Testis (tissue), 3 donors: Measurements from ENCODE around the gene CDRT4. TPM values are rescaled to one million over a fixed set of nuclear protein-coding genes. Genes with fewer than 3 reads are reported as not detected.

ENCODE experiments used
- DNase-seq: peaks from one replicate; pipeline ENCODE4 v3.0.0-alpha.2; 2019
- H3K27ac ChIP-seq, 2 donors: fragments of 200-600 bp; sonication (generic); one replicate each; pipeline ENCODE4 v1.5.1; 2019
- H3K27me3 ChIP-seq: fragments of 200-600 bp; sonication (generic); one replicate; pipeline ENCODE4 v1.5.1; 2019
- H3K36me3 ChIP-seq: fragments of 200-600 bp; sonication (generic); one replicate; pipeline ENCODE4 v1.5.1; 2017; ENCODE audit warnings: low read depth; ENCODE audit errors: missing control alignments
- H3K4me1 ChIP-seq: fragments of 200-600 bp; sonication (generic); one replicate; pipeline ENCODE4 v1.5.1; 2019
- H3K4me3 ChIP-seq, 2 donors: fragments of 200-600 bp; sonication (generic); one replicate each; pipeline ENCODE4 v1.5.1; 2017 to 2019
- H3K9me3 ChIP-seq: fragments of 200-600 bp; sonication (generic); one replicate; pipeline ENCODE4 v1.5.1; 2017
- CTCF ChIP-seq, 3 experiments: fragments of 450-650 bp in 2 of 3; fragments of 200-600 bp in 1 of 3; sonication (generic) in 1 of 3; IDR thresholded peaks; one replicate each; pipeline ENCODE4 v1.5.1; 2016 to 2019; ENCODE audit warnings: antibody characterized with exemption in 3 of 3, mild to moderate bottlenecking in 2 of 3, moderate library complexity in 1 of 3
- POLR2A ChIP-seq: fragments of 450-650 bp; IDR thresholded peaks from one replicate; pipeline ENCODE4 v1.6.1; 2017; ENCODE audit warnings: antibody characterized with exemption, mild to moderate bottlenecking, moderate library complexity
- WGBS, 2 donors: methylation state at CpG; one replicate each; pipeline ENCODE4 v1.1.5; 2018; 5-methylcytosine and 5-hydroxymethylcytosine counted together
- intact Hi-C: fragments of 100-400 bp; cut with DNase I; formaldehyde crosslinking; loops from one replicate; pipeline ENCODE4 v1.15.1; 2023; ENCODE audit warnings: low total_unique reads
- polyA plus RNA-seq: library from polyadenylated mRNA; stranded (reverse); fragments of 350-450 nt; fragmentation: Illumina TruSeq; extraction: RNeasy Lipid Tissue Mini Kit (QIAGEN cat#74804); gene quantifications from one replicate; pipeline ENCODE4 v1.2.3, GENCODE V29; 2014; ENCODE audit warnings: low read depth, low replicate concordance; ENCODE audit not compliant: insufficient read depth
- total RNA-seq, 2 donors: library from RNA; depleted of rRNA; stranded (reverse); fragments of >200 nt; gene quantifications; one replicate each; pipeline ENCODE4 v1.2.3, GENCODE V29; 2016

Gene CDRT4
- total and polyA plus RNA-seq, 3 donors from 2014 or later: 11.7 to 30.2 (median 28.3) TPM

DNA sequence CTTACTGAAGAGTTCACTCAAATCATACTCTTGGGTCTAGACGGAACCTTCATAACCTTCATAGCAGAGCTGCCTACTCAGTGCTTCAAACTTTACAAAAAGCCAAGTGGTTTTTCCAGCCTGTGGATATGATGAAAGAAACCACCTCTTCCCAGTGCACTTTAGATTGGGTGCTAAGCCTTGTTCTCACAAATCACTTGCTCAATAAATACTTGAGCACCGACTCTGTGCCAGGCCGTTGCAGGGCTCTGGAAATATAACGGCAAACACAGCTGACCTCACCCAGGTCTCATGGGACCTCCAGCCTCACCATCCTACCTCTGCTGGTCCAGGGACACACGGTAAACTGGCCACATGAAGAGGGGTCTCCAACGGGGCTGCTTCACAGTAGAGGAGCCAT lies 35.7 kb downstream of the CDRT4 start:
- intact Hi-C loops: no loop called here
- no peaks in the 10 kb centered on the region for H3K9me3 ChIP-seq
- no peak for DNase-seq

GRCh38 chr17:15431196-15431595 lies 36.2 kb downstream of the CDRT4 start:
- DNase-seq: no peak
- Histone ChIP-seq H3K27me3 (no peaks in the 10 kb centered on the region), H3K36me3 (no peaks in the 10 kb centered on the region), H3K4me1 (peaks cover under 1% of the 10 kb centered on the region), H3K4me3 (no peak overlapping the region), H3K27ac (no peak overlapping the region), H3K9me3 (no peaks in the 10 kb centered on the region)
- 95% methylated on average over 11 of the region's 11 CpGs for WGBS, 2 donors
- no peak for TF ChIP-seq POLR2A
- intact Hi-C loops: no loop called here

More for the DNA sequence above, 35.7 kb downstream of the CDRT4 start:
- peaks cover 6% of the 10 kb centered on the region for H3K4me1 ChIP-seq
- H3K27ac ChIP-seq: no peak overlapping the region
- 88 to 91% methylated on average over 6 of the region's 6 CpGs for WGBS, 2 donors
- no peaks in the 10 kb centered on the region for H3K27me3 ChIP-seq
- TF ChIP-seq POLR2A (no peak), CTCF (IDR thresholded peaks at IDR 0.05) (no peak)
- H3K36me3 ChIP-seq: no peaks in the 10 kb centered on the region
- no peak overlapping the region for H3K4me3 ChIP-seq

GRCh38 chr17:15424521-15424920 lies 42.9 kb downstream of the CDRT4 start:
- Histone ChIP-seq H3K36me3 (no peaks in the 10 kb centered on the region), H3K27ac (no peak overlapping the region), H3K4me3 (no peak overlapping the region), H3K9me3 (no peaks in the 10 kb centered on the region), H3K4me1 (no peaks in the 10 kb centered on the region), H3K27me3 (no peaks in the 10 kb centered on the region)
- intact Hi-C loops: no loop called here
- no peak for DNase-seq
- 86 to 97% methylated on average over 3 of the region's 3 CpGs for WGBS, 2 donors
- TF ChIP-seq CTCF (IDR thresholded peaks at IDR 0.05) (no peak), POLR2A (no peak)

DNA sequence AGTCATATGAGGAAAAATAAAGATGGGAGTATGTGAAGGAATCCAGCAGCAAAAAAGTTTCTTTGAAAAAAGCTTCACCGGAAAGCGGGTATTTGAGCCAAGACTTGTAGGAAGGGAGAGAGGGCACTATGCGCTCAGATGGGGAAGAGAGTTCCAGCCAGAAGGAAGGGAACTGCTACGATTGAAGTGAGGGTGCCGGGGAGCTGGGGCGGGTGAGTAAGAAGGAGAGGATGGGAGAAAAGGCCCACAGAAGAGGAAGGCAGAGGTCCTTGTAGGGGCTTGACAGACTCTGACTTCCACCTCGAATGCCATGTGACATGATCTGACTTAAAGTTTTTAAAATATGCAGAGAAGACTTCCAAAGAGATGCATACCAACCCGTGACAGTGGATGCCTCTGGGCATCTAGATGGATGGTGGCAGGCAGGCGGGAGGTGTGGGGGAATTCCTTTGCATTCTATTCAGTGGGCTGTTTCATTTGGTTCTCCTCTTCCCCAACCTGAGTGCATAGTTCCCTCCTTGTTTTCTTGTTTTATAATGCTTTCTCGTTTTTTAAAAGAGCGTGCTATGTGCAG lies 44.9 kb downstream of the CDRT4 start:
- no peak for TF ChIP-seq CTCF (IDR thresholded peaks at IDR 0.05)
- no peak for TF ChIP-seq POLR2A
- WGBS, 2 donors: 80 to 83% methylated on average over 11 of the region's 11 CpGs
- Histone ChIP-seq H3K36me3 (no peaks in the 10 kb centered on the region), H3K4me1 (no peaks in the 10 kb centered on the region), H3K4me3 (no peak overlapping the region), H3K27ac (no peak overlapping the region), H3K9me3 (no peaks in the 10 kb centered on the region), H3K27me3 (no peaks in the 10 kb centered on the region)
- no peak for DNase-seq
- intact Hi-C loops: no loop called here

- no peaks in the 10 kb centered on the region for H3K9me3 ChIP-seq
- no peak for DNase-seq
- intact Hi-C loops: no loop called here
- WGBS, 2 donors: 55 to 80% methylated on average over 7 of the region's 7 CpGs
- TF ChIP-seq POLR2A: no peak
- no peak for TF ChIP-seq CTCF (IDR thresholded peaks at IDR 0.05)
- H3K4me3 ChIP-seq: no peak overlapping the region
- H3K36me3 ChIP-seq: no peaks in the 10 kb centered on the region
- H3K27ac ChIP-seq: no peak overlapping the region
- no peaks in the 10 kb centered on the region for H3K27me3 ChIP-seq
- peaks cover 10% of the 10 kb centered on the region for H3K4me1 ChIP-seq
Measured at GRCh38 chr17:15418781-15419180, 48.6 kb downstream of the CDRT4 start.
